Ramos (cell line): ENCODE data around the gene SOWAHC.
"Not testable (repeated sequence)": the region's sequence is repeated elsewhere in the genome, so short reads cannot be mapped to it uniquely, and the experiment has no call there.

Experiments used
- in situ Hi-C: fragments of 300-500 bp; cut with MboI; formaldehyde crosslinking; loops from one replicate; pipeline ENCODE4 v1.14.3; 2022; ENCODE audit warnings: low sequenced_read_pairs; ENCODE audit not compliant: unreplicated experiment

The SOWAHC gene

DNA sequence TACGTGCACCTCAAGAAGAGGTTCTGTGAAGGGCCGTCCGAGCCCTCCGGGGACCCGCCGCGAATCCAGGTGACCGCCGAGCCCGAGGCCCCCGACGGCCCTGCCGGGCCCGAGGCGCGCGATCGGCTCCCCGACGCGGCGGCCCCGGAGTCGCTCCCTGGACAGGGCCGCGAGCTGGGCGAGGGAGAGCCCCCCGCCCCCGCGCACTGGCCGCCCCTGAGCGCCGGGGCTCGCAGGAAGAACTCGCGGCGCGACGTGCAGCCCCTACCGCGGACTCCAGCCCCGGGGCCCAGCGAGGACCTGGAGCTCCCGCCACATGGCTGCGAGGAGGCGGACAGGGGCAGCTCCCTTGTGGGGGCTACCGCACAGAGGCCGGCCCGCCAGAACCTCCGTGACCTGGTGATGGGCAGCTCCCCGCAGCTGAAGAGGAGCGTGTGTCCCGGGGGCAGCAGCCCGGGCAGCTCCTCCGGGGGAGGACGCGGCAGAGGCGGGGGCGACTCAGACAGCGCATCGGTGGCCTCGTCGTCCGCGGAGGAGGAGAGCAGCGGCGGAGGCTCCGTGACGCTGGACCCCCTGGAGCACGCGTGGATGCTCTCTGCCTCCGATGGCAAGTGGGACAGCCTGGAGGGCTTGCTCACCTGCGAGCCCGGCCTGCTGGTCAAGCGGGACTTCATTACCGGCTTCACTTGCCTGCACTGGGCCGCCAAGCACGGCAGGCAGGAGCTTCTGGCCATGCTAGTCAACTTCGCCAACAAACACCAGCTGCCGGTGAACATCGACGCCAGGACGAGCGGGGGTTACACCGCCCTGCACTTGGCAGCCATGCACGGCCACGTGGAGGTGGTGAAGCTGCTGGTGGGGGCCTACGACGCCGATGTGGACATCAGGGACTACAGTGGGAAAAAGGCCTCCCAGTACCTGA lies 812 bp downstream of the SOWAHC start:
- in situ Hi-C loops, result no loop called here

DNA sequence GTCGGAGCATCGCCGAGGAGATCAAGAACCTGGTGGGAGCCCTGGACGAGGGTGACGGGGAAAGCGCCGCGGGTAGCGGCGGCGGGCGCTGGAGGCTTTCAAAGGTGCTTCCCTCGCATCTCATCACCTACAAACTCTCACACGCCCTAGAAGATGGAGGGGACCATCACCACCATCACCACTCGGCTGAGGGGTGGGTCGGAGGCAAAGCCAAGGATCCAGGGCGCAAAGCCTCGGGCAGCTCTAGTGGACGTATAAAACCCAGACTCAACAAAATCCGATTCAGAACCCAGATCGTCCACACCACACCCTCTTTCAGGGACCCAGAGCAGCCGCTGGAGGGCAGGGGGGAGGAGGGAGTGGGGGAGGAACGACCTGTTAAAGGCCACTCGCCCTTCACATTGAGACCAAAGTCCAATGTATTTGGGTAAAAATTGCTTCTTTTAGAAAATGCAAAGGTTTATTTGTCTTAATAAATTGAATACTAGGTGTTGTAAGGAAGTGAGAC lies 1.5 kb downstream of the SOWAHC start:
- in situ Hi-C loops, result no loop called here

DNA sequence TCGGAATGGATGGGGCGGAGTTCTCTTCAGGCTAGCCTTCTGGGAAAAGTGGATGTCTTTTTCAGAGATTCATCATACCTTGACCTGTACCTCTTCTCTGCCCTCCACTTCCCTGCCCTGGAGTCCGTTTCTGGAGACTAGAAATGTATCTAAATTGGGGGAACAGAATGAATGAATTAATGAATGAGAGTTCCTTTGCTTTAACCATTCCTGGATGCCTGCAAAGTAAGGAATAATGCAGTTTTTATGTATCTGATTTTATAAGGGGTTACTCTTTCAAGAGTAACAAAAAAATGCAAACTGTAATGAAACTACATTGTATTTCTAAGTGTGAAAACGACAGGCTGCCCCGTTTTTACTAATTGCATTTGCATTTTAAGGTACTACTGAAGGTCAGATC lies 2.0 kb downstream of the SOWAHC start:
- in situ Hi-C loops, result no loop called here

DNA sequence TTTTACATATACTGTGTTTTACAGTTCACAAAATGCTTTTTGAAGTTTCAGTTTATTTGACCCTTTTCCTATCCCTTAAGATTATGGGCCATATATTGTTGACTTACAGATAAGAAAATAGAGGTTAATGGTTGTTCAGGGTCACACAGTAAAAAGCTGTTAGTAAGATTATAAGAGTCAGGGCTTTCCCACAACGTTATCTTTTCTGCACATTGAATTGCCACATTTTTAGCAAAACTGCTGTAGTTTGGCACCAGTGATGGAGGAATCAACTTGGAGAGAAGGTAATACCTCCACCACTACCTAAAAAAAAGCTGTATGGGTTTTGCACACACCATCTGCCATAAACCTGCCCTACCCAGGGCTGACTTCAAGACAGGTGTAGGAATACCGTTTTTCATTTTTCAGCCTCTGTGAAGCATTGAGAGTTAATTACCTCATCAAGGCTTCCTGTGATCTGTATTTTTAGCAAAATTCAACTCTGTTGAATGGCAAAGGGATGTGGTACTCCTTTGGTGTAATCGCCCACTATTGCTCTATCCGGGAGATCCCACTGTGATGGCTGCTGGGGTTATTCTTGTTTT lies 5.0 kb downstream of the SOWAHC start:
- in situ Hi-C loops, result no loop called here

DNA sequence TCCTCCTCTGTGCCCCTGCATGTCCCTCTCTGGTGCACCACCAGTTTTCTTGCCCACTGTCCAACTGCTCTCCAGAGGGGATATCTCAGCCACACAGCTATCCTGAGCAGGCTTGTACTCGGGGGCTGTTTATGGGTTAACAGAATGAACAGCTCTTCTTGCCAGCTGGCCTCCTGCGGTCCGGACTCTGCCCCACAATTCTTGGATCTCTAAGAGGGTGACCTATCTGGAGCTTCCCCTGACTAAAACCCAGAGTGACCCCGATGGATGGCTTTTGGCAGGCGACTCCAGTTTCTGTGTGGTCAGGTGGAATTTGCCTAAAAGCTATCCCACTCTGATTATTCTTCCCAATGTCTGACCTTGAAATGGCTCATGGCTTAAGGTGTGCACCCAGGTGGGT lies 9.1 kb downstream of the SOWAHC start:
- in situ Hi-C loops, result no loop called here

DNA sequence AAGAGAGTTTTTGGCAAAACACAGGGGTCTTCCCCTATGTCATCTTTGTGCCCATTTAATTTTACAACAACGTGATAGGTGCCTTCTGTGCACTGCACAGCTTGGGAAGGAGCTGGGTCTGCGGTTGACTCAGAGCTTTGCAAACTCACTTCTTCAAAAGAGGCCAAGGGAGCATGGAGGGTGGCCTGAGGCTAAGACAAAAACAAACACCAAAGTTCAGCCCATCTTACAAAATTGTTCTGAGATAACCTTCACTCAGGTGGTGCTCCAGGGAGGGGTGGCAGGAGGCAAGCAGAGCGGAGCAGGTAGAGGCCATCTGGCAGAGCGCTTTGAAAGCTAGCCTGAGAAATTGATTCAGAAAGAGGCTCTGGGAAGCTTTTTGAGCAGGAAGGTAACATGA lies 9.8 kb downstream of the SOWAHC start:
- in situ Hi-C loops, result no loop called here

DNA sequence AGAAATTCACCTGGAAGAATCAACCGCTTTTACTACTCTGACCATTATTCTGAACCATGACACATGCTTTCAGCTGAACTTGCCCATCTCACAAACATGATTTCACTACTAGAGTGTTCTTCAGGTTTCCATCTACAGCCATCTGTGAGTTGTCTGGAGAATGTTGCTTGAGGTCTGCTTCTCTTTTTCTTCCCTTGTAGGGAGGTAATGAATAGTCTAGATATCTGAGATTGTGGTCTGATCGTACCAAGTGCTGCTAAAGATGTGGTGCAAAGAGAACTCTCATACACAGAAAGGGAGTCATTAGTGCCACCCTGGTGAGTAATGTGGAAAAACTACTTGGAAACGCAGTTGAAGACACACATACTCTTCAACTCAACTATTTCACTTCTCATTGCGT lies 10.2 kb downstream of the SOWAHC start:
- in situ Hi-C loops, result no loop called here

DNA sequence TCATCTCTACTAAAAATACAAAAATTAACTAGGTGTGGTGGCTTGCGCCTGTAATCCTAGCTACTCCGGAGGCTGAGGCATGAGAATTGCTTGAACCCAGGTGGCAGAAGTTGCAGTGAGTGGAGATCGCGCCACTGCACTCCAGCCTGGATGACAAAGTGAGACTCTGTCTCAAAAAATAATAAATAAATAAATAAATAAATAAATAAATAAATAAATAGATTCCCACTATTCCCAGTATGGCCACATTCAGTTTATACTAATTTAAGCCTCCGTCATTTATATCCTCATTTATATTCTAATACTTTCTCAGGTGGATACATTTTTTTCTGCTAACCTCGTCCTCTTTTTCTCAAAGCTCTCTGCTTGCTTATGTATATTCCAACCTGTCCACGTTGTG lies 14.2 kb downstream of the SOWAHC start:
- in situ Hi-C loops, result not testable (repeated sequence)

DNA sequence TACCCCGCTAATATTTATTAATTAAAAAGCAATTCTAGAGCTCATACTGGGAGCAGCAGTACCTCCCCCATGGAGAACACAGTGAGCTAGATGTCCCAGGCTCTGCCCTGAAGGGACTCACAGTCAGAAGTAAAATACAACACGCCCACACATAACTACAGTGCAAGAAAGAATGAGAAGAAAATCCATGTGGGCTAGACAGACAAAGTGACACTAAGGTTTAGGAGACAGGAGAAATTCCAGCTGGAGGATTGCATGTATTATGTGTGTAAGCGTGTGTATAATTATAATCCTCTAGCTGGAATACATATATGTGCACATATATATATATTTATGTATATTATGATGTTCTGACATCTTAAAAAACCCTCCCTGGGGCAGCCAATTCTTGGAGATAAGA lies 15.7 kb downstream of the SOWAHC start:
- in situ Hi-C loops, result no loop called here

DNA sequence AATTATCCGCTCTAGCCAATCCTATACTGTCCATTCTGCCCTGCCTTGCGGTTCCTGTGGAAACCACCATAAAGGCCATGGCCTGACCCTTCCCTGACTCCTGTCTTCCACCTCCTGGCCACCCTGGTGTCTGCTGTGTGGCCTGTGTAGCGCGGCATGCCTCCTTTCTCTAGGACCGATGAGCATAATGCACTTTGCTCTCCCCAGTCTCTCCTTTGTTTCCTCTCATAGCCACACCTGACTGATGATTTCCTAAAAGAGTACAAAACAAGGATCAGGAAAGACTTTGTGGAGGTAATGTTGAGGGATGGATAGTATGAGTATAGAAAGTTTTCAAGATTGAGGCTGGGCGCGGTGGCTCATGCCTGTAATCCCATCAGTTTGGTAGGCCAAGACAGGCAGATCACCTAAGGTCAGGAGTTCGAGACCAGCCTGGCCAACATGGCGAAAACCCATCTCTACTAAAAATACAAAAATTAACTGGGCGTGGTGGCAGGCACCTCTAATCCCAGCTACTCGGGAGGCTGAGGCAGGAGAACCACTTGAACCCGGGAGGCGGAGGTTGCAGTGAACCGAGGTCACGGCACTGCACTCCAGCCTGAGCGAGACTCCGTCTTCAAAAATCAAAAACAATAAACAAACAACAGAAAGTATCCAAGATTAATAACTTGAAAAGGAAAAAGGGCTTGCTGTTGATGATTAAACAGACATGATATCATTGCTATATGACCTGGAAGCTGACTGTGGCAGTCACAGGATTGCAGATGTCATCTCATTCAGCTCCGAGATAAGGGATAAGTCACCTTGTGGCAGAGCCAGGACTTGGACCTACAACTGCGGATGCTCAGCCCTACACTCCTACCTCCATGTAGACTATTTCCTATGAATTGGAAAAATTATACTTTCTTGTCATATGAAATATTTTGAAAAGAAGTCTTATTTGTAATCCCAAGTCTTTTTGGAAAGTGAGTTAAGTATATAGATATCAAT lies 16.6 kb downstream of the SOWAHC start:
- in situ Hi-C loops, result no loop called here

DNA sequence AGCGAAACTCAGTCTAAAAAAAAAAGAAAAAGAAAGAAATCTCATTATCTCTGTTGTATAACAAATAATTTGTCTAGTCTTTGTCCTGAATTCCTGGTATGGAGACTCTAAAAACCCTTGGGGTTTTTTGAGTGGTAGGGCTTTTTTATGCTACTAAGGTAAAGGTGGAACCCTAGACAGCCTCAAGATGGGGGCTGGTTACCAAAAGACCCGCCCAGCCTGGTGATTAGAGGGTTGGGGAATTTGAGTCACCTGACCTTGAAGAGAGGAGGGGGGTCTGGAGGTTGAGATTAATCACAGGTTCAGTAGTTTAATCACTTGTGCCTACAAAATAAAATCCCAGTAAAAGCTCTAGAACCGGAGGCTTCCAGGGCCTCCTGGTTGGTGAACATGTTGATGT lies 17.6 kb downstream of the SOWAHC start:
- in situ Hi-C loops, result no loop called here

DNA sequence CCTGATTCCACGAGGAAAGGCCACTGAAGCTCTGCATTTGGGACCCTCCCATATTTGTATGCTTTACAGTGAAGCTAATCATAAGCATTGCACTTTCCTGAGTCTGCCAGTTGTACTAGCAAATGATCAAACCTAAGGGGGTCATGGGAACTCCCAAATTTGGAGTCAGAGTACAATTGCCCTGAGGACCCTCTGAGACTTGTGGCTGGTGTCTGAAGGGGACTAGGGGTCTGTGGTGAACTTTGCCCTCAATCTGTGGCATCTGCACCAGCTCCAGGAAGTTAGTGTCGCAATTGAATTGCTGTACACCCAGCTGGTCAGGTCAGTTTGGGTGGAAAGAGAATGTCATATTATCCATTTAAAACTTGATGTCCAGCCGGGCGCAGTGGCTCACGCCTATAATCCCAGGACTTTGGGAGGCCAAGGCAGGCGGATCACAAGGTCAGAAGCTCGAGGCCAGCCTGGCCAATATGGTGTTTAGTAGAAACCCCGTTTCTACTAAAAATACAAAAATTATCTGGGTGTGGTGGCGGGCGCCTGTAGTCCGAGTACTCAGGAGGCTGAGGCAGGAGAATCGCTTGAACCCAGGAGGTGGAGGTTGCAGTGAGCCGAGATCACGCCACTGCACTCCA lies 18.1 kb downstream of the SOWAHC start:
- in situ Hi-C loops, result no loop called here

DNA sequence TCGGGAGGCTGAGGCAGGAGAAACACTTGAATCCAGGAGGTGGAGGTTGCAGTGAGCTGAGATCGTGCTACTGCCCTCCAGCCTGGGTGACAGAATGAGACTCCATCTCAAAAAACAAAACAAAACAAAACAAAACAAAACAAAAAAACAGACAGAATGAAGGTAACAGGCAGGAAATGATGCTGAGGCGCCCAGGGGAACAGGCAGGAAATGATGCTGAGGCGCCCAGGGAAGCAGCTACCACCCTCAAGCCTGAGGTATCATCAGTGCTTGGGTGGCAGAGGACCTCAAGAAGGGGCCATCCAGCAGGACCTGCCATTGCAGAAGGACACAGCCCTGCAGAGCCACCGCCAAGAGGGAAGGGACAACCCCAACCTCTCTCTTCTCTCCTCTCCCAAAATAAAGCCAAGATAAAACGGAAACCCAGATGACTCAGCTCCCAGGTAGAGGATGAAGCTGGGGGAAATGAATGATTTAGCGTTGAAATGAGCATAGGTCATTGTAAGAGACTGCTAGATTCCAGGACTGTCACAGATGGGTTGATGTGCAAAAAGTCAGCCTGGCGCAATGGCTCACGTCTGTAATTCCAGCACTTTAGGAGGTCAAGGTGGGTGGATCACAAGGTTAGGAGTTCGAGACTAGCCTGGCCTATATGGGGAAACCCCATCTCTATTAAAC lies 19.3 kb downstream of the SOWAHC start:
- in situ Hi-C loops, result no loop called here

DNA sequence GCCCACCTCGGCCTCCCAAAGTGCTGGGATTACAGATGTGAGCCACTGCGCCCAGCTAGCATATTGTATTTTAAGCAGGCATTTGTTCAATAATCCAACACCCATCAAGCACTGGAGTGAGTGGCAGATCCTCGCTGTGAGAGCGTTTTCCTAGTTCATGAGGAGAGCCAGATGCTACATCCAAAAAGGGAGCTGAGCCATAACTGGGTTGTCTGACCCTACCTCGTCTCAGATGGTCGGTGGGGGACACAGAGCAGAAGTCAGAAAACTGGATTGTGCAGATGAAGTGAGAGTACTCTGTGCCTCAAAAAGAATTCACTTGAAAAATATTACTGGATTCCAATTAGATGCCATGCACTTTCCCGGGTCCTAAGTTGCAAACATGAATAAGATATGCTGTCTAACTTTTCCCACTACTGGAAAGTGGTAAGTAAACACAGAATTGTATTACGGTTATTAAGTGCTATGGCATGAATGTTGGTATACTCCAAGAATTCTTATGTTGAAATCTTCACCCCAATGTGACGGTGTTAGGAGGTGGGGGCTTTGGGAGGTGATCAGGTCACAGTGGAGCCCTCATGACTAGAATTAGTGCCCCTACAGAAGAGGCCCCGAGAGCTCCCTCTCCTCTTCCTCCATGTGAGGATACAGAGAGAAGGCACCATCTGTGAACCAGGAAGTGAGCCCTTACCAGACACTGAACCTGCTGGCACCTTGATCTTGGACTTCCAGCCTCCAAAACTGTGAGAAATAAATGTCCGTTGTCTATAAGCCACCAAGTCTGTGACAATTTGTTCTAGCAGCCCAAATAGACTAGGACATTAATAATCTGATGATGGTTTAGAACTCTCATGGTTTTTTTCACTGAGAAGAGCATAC lies 21.5 kb downstream of the SOWAHC start:
- in situ Hi-C loops, result no loop called here

DNA sequence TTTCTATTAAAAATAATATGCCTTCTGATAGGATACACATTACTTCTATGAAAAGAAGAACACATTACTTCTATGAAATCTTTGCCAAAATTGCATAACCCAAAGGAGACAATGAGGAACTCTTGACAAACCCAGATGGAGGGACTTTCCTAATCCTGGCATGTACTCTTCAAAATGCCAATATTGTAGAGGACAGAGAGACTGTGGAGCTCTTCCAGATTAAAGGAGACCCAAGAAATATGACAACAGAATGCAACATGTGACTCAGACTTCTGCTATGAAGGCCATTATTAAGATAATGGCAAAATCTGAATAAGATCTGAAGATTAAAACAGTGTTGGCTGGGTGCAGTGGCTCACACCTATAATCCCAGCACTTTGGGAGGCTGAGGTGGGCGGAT lies 22.2 kb downstream of the SOWAHC start:
- in situ Hi-C loops, result no loop called here

DNA sequence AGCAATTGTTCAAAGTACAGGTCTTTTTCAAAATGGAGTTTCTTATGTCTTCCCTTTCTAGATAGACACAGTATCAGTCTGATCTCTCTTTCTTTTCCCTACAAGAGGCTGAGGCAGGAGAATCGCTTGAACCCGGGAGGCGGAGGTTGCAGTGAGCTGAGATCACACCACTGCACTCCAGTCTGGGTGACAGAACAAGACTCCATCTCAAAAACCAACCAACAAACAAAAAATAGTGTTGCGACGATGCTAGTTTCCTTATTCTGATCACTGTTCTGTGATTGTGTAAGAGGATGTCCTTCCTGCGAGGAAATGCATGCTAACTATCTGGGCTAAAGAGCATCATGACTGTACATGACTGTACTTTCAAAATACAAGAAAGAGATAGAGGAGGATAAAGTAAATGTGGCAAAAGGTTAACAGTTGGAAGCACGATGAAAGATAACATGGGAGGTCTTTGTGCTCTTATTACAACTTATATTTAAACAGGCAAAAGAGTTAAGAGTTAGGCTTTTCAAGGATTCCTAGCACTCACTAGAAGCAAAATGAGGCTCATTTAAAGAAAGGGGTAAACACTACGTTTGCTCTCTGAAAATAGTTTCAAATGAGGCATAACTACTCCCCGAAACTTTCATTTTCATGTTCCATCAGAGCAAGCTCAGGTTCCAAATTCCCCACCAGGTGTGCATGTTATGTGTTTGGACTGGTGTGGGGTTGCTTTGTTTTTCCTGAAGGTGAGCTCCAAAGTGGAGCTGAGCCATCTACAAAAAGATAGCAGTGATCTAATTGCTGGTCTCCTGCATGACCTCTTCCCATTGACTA lies 23.8 kb downstream of the SOWAHC start:
- in situ Hi-C loops, result no loop called here

DNA sequence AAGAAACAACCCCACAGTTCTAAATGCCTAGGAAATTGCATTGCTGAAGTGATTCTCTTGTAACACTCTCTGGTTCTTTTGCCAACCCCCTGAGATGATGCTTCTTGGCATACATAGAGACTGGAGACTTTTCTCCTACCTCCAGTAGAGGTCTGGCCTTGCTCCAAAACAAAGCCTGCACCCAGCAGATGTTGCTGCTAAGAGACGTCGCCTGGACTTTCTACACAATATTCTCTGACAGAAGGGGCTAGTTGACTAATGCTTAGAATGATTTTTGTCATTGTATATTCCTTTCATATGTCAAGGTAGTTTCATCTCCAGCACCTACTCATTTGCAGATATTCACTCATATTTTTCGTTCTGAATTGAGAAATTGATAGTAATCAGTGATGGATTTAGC lies 24.6 kb downstream of the SOWAHC start:
- in situ Hi-C loops, result no loop called here

DNA sequence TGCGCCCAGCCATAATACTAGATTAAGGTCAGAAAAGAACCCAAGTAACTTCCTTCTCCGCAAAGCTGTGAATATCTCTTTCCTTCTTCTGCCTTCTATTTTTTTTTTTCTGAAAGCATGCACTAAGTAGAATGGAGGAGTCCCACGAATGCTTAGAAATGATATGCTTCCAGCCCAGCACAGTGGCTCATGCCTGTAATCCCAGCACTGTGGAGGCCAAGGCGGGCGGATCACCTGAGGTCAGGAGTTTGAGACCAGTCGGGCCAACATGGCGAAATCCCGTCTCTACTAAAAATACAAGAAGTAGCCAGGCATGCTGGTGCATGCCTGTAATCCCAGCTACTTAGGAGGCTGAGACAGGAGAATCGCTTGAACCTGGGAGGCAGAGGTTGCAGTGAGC lies 25.8 kb downstream of the SOWAHC start:
- in situ Hi-C loops, result not testable (repeated sequence)
